Activated CD4-positive, alpha-beta T cell treated with anti-CD3 and anti-CD28 coated beads for 24 hours (primary cell): Measurements from ENCODE around the gene MBOAT1.
"Not testable (repeated sequence)": the region's sequence is repeated elsewhere in the genome, so short reads cannot be mapped to it uniquely, and the experiment has no call there.

Experiments
- DNase-seq, 2 donors: peaks; one replicate each; pipeline ENCODE4 v3.0.0-alpha.2; 2020; ENCODE audit warnings: low read depth in 2 of 2

The MBOAT1 gene

DNA sequence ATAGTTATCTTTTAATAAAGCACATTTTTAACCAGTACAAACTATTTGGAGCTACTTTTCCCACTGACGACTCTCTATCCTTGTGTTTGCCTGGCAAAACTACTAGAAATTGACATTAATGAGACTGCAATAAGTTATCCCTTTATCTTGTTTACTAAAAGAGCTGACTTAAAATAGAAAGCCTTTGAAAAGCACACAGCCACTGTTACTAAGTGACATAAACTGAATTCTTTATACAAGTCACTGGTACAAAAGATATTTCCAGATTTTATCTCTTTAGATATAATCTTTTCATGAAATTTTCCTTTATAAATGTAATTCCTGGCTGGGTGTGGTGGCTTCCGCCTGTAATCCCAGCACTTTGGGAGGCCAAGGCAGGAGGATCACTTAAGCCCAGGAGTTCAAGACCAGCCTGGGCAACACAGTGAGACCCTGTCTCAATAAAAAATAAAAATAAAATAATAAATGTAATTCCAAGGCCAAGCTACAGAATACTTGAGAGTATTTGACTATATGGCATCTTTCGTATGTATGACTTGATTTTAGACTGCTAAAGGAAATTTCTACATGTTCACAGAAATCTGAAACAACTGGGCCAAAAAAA, 9.5 kb downstream of the MBOAT1 start:
- DNase-seq, result no peak

DNA sequence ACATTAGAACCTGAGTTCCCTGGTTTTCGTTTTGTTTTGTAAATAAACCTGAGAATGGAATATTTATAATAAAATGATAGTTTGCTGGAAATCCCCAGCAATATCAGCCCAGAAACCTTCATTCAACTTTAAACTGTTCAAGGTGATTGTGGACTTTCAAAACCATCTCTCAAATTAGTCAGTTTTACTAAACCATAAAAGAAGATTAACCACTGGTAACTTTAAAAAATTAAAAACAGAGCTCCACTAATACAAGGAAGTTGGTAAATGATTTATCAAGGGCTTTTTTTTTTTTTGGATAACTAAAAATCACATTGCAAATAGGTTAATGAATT, 10.0 kb downstream of the MBOAT1 start:
- no peak for DNase-seq

DNA sequence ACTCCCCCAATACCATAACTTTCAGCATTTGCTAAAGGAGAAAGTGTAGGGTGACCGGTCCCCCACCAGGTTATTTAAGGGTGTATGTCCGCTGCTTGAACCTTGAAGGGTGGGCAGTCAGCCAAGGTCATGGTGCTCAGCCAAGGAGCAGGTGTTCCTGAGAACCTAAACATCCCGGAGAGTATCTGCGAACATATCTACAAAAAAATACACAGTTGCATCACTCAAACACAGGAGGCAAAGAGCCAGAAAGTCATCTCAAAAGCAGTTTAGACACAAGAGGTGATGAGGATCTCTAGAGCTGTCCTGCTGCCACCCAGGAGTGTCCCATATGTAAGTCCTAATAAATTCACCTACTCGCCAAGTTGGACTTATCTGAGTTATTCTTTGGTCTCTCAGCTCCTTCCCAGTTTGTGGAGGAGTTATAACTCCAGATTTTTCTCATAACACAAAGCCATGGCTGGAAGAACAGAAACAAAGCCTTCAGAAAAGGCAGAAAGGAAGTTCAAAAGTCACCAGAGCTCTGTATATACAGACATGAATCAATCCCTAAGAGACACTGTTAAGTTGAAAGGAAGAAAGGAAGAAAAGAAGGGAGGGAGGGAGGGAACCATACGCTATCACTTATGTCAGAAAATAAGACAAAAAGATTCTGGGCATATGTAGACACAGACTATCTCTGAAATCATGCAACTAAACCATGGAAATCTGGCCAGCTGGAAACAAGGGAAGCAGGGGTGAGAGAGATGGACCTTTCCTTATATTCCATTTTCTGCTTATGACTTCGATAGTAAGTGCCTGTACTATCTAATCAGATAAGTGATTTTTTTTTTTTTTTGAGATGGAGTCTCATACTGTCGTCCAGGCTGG, 11.3 kb downstream of the MBOAT1 start:
- DNase-seq, result no peak

DNA sequence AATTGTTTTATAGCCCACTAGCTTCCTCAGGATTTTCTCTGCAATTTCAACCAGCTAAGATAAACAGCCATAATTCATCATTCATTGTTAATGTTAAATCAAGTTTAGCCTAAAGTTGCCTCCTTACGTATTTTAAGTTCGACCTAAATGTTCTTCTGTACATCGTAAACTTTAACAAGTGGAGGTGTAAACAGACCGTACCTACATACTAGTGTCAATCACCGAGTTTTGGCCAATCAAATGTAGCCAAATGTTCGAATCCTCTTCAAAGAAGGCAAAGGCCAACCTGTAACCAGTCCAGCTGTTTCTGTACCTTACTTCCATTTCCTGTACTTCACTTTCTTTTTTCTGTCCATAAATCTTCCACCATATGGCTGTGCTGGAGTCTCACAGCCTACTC, 13.5 kb downstream of the MBOAT1 start:
- DNase-seq, result no peak

DNA sequence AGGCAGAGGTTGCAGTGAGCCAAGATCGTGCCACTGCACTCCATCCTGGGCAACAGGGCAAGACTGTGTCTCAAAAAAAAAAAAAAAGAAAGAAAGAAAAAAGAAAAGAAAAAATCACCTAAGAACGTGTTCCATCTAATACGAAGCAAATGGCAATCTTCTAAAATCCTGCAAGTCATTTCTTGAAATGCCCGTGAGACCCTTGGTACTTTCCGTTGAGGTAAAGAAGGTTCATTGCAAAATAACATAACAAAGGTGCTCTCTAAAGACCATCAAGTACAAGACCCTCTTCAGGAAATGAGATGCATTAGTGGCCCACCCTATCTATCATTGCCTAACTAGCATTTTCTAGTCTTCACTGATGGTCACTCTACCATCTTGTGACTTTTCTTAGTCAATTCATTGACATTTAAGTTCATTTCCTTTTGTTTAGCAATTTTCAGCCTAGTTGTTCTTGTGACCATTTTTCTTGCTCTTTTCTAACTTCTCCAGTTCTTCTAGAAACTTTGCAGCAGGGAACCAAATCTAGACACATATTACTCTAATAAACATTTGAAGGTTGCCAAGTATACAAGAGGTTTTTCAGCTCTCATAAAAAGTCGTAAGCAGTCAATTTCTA, 14.0 kb downstream of the MBOAT1 start:
- no peak for DNase-seq

DNA sequence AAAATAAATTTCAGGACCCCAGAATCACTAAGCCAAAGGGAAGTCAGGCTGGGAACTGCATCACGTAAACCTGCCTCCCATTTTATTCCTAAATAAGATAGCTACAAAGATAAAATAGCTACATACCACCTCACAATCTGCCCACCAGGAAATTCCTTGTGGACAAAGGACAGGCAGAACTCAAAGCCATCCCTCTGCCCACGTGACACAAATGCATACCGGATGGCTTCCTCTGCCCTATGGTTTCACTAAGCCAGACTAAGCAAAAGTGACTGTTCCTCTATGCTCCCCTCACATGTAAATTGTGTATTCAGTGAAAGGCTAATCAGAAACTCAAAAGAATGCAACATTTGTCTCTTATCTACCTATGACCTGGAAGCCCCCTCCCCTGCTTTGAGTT, 15.0 kb downstream of the MBOAT1 start:
- no peak for DNase-seq

DNA sequence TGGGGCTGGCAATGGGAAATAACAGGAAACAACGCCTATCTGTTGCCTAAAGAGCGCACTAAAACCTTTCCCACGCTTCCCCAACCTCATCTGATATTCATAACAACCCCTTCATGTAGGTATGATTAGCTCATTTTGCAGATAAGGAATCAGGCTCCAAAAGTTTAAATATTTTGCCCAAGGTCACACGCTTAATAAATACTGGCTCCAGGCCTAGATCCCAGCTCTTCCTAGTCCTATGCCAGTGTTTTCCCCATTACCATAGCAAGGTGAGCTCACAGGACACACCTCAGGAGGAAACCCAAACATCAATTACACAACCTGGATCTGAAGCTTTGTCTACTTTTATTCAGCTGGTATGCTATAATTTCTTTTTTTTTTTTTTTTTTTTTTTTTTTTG, 19.6 kb downstream of the MBOAT1 start:
- DNase-seq, result no peak

DNA sequence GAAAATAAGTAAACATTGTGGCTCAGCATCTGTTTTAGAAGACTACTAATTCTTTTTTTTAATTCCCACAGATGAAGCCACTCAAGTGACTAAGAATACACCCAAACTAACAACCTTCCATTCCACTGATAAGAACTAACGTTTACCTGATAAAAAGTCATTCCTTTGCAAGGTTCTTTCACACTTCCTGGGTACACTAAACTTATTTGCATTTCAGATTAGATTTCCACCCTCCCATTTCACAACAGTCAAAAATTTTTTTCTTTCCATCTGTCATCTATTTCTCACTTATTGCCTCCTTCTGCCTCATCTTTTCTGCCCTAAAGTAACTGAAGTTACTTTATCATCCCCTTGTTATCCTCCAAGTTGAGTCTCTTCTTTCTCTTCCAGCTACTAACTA, 20.3 kb downstream of the MBOAT1 start:
- DNase-seq, result no peak

DNA sequence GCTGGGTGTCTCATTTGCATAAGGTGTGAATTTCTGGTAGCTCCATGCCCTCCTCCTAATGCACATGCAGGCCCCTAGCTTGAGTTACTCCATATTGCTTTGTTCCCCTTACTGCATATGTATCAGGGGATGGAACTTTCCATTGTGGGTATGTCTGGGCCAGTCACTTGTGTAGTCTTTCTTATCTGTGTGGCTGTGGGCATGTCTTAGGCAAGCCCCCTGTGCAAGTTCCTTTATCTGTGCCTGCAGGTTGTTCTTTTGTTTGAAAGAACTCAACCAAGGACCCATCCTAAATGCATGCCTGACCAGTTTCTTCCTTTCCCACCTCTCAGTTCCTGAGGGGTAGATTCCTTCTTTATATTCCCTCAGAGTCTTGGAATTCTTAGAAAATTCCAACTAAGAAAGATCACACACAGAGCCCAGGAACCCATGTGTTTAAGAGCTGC, 23.6 kb downstream of the MBOAT1 start:
- DNase-seq, result no peak

DNA sequence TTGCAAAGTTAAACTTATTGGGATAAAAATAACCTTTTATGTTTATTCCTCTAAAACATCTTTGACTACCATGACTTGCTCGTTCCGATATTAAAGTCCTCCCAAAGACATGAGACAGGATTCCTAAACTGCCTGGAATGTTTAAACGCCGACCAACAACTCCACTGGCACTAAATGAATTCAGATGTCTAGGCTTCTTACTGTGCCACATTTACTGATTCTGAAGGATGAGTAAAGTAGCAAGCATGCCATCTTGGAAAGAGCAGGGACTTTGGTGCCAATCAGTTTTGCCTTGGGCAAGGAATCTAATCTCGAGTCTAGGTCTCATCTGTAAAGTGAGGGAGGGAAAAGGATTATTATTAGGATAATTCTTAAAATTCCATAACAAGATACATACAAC, 25.3 kb downstream of the MBOAT1 start:
- DNase-seq, result no peak

DNA sequence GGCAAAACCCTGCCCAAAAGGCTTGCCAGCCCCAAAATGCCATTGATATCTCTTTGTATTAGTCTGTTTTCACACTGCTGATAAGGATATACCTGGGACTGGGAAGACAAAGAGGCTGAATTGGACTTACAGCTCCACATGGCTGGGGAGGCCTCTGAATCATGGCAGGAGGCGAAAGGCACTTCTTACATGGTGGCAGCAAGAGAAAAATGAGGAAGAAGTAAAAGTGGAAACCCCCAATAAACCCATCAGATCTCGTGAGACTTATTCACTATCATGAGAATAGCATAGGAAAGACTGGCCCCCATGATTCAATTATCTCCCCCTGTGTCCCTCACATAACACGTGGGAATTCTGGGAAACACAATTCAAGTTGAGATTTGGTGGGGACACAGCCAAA, 28.6 kb downstream of the MBOAT1 start:
- no peak for DNase-seq

DNA sequence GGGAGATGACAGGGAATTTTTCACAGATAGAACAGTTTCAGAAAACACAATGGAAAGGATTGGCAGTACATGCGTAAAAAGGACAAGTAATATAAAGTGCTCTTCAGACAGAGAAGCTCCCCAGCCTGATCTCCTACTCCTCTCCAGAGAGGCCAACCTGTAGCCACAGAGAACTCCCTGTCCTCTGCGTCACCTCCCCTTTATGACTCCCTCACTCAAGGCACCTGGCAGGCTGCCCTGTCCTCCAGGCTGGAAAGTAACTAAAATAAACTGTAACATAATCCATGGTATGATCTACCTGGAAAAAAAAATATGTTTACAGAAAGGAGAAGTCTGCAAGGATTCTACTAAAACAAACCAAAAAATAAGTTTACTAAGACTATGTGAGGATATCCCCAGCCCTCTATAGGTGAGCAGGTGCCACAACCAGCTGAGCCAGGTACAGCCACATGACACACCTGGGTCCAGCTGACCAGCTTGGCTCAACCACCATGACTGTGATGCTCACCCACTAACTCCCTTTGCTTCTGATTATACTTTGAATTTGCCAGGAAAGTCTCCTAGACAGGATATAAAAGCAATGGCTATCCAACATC, 29.2 kb downstream of the MBOAT1 start:
- no peak for DNase-seq

DNA sequence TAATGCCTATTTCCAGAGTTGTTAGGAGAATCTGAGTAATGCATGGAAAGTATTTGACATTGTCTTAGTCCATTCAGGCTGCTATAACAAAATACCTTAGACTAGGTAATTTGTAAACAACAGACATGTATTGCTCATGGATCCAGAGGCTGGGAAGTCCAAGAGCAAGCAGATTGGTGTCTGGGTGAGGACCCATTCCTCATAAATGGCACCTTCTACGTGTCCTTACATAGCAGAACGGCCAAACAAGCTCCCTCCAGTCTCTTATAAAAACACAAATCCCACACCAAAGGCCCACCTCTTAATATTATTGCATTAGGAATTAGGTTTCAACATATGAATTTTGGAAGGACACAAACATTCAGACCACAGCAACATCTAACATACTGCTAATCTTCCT, 30.2 kb downstream of the MBOAT1 start:
- no peak for DNase-seq

DNA sequence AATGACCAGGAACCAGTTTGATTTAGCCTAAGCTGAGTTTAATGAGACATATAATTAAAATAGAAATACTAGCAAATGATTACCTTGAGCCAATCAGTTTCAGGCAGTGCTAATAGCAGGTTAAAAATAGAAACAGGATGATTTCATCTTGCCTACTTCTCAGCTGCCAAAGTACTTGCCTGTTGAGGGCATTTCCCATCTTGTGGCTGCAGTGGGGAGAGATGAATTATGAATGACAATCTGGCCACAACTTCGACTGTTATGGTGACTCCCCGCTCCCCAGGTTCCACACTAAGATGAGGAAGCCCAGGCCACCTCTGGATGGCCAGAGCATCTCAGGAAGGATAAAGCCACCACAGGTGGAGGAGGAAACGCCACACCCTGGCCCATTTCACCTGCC, 31.3 kb downstream of the MBOAT1 start:
- DNase-seq, result no peak

DNA sequence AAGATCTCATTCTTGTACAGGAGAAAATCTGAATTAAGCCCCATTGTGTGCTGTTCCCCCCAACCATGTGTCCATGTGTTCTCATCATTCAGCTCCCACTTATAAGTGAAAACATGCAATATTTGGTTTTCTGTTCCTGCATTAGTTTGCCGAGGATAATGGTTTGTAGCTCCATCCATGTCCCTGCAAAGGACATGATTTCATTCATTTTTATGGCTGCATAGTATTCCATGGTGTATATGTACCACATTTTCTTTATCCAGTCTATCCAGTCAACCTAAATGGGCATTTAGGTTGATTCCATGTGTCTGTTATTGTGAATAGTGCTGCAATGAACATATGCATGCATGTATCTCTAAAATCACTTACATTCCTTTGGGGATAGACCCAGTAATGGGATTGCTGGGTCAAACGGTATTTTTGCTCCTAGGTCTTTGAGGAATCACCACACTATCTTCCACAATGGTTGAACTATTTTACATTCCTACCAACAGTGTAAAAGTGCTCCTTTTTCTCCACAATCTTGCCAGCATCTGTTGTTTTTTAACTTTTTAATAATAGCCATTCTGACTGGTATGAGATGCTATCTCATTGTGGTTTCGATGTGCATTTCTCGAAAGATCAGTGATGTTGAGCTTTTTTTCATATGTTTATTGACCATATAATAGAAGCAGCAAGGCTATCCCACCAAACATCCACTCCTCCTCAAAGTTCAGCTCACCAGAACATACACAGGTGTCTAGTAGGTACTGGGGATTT, 32.8 kb downstream of the MBOAT1 start:
- not testable (repeated sequence) for DNase-seq

DNA sequence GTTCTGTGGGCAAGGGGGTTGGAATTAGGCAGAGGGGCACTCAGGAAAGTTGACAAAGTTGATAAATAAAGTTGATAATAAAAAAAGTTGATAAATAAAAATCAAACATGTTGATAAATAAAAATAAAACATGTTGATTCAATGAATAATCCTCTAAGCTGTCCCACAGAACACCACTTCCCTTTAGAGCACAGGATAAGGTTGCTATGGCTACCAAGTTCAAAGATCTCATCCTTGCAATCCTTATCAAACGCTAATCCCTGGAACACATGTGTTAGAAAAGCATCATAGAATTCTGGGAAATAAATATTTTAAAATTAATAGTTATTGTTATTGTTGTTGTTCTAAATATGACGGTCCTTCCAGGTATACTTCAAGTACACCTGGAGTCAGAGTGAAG, 33.9 kb downstream of the MBOAT1 start:
- DNase-seq, result no peak

DNA sequence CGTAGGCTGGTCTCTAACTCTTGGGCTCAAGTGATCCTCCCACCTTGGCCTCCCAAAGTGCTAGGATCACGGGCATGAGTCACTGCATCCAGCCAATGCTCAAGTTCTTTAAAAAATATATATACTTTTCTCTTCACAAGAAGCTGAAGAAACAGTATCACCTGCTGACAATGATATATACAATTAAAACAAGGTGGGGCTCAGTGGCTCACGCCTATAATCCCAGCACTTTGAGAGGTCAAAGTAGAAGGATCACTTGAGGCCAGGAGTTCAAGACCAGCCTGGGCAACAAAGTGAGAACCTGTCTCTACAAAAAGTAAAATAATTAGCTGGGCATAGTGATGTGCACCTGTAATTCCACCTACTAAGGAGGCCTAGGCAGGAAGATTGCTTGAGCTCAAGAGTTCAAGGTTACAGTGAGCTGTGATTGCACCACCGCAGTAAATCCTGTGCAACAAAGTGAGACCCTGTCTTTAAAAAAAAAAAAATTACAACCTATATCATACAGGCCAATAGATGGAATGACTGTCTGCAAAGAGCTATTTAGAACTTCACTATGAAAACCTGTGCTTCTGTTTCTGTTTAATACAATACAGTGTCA, 36.4 kb downstream of the MBOAT1 start:
- no peak for DNase-seq

DNA sequence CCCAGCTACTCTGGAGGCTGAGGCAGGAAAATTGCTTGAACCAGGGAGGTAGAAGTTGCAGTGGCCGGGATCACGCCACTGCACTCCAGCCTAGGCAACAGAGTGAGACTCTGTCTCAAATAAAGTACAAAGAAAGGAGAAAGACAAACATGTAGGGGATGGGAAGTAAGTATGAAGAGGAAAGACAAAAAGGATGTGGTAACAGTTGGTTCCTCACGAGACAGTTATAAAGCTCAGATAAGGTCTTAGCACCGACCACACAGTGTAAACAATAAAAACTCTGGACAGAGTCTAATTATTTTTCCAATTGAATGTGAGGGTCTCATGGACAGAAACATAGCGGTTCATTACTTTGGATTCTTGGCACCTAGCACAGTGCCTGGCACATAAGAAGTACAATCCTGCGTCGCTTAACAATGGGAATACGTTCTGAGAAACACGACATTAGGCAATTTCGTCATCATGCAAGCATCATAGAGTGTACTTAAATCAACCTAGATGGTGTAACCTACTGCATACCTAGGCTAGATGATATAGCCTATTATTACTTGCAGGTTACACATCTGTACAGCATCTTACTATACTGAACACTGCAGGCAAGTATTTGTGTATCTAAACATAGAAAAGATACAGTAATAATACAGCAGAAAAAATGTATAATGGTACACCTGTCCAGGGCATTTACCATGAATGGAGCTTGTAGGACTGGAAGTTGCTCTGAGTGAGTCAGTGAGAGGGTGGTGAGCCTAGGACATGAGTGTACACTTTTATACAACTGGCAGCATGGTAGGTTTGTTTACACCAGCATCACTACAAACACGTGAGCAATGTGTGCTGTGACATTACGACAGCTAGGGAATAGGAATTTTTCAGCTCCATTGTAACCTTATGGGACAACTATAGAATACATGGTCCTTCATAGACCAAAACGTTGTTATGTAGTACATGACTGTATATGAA, 38.2 kb downstream of the MBOAT1 start:
- no peak for DNase-seq

DNA sequence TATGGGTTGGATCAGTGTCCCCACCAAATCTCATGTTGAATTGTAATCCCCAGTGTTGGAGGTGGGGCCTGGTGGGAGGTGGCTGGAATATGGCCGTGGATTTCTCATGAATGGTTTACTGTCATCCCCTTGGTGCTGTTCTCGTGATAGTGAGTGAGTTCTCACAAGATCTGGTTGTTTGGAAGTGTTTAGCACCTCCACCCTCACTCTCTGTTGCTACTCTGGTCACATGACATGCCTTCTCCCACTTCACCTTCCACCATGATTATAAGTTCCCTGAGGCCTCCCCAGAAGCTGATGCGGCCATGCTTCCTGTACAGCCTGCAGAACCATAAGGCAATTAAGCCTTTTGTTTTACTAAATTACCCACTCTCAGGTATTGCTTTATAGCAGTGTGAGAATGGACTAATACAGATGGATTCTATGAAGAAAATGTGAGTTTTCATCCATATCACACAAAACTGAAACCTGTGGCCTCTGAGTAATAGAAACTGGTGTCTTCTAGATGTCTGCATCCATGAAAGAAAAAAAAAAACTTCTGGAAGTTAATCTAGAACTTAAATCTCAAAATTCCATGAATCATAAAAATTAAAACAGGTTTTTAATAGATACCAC, 39.3 kb downstream of the MBOAT1 start:
- DNase-seq, result no peak
